Measurements from ENCODE around the gene SLC24A3. TPM values are rescaled to one million over a fixed set of nuclear protein-coding genes. Genes with fewer than 3 reads are reported as not detected.

Gene SLC24A3
- total RNA-seq, 1 donor from 2014 or later: 0.21 TPM

GRCh38 chr20:19349879-19350278 is 137.4 kb downstream of the SLC24A3 start:
- Histone ChIP-seq H3K4me1 (no peaks in the 10 kb centered on the region), H3K36me3 (no peaks in the 10 kb centered on the region), H3K27me3 (no peaks in the 10 kb centered on the region), H3F3A (ENCODE audit: low read depth) (no peaks in the 10 kb centered on the region), H3K4me3 (no peak overlapping the region), H4K20me1 (ENCODE audit: low read depth) (no peaks in the 10 kb centered on the region), H2AFZ (replicated peaks) (no peak overlapping the region), H3K9me3 (ENCODE audit: low read depth) (no peaks in the 10 kb centered on the region), H3K4me2 (no peak overlapping the region), H3K9ac (no peak overlapping the region), H3K79me2 (ENCODE audit: low read depth) (no peaks in the 10 kb centered on the region), H3K27ac (no peak overlapping the region)
- Mint-ChIP-seq H3K27me3 (ENCODE audit: insufficient read depth, low read depth) (peaks cover 2% of the 10 kb centered on the region), H3K4me3 (no peak overlapping the region), H3K27ac (no peak overlapping the region), H3K4me1 (no peaks in the 10 kb centered on the region), H3K36me3 (no peaks in the 10 kb centered on the region), H3K9me3 (no peaks in the 10 kb centered on the region)
- TF ChIP-seq, protein P1, sequence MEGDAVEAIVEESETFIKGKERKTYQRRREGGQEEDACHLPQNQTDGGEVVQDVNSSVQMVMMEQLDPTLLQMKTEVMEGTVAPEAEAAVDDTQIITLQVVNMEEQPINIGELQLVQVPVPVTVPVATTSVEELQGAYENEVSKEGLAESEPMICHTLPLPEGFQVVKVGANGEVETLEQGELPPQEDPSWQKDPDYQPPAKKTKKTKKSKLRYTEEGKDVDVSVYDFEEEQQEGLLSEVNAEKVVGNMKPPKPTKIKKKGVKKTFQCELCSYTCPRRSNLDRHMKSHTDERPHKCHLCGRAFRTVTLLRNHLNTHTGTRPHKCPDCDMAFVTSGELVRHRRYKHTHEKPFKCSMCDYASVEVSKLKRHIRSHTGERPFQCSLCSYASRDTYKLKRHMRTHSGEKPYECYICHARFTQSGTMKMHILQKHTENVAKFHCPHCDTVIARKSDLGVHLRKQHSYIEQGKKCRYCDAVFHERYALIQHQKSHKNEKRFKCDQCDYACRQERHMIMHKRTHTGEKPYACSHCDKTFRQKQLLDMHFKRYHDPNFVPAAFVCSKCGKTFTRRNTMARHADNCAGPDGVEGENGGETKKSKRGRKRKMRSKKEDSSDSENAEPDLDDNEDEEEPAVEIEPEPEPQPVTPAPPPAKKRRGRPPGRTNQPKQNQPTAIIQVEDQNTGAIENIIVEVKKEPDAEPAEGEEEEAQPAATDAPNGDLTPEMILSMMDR (IDR thresholded peaks at IDR 0.05): no peak
- TF ChIP-seq EZH2 (IDR thresholded peaks at IDR 0.05) (no peak), EZH2phosphoT487 (IDR thresholded peaks at IDR 0.05) (no peak)
- no peak for DNase-seq (ENCODE audit: low spot score)

- Histone ChIP-seq H3K27me3 (no peaks in the 10 kb centered on the region), H3K9me3 (ENCODE audit: low read depth) (no peaks in the 10 kb centered on the region), H3F3A (ENCODE audit: low read depth) (no peaks in the 10 kb centered on the region), H3K36me3 (no peaks in the 10 kb centered on the region), H4K20me1 (ENCODE audit: low read depth) (no peaks in the 10 kb centered on the region), H3K4me3 (no peak overlapping the region), H2AFZ (replicated peaks) (no peak overlapping the region), H3K4me1 (no peaks in the 10 kb centered on the region), H3K4me2 (no peak overlapping the region), H3K9ac (no peak overlapping the region), H3K79me2 (ENCODE audit: low read depth) (no peaks in the 10 kb centered on the region), H3K27ac (no peak overlapping the region)
- H3K27me3 Mint-ChIP-seq (ENCODE audit: insufficient read depth, low read depth): peaks cover 2% of the 10 kb centered on the region
- no peaks in the 10 kb centered on the region for H3K4me1 Mint-ChIP-seq
- no peak overlapping the region for H3K27ac Mint-ChIP-seq
- TF ChIP-seq, protein P1 (IDR thresholded peaks at IDR 0.05): peak; percentile 13
- no peak for TF ChIP-seq EZH2 (IDR thresholded peaks at IDR 0.05)
- no peak for DNase-seq (ENCODE audit: low spot score)
- no peaks in the 10 kb centered on the region for H3K9me3 Mint-ChIP-seq
- no peak overlapping the region for H3K4me3 Mint-ChIP-seq
- H3K36me3 Mint-ChIP-seq: no peaks in the 10 kb centered on the region
Measured at GRCh38 chr20:19351542-19351941, 139.1 kb downstream of the SLC24A3 start.

GRCh38 chr20:19354950-19355349 is 142.5 kb downstream of the SLC24A3 start:
- H3K27me3 ChIP-seq: no peaks in the 10 kb centered on the region
- no peaks in the 10 kb centered on the region for H3K36me3 ChIP-seq
- no peaks in the 10 kb centered on the region for H3F3A ChIP-seq (ENCODE audit: low read depth)
- Mint-ChIP-seq H3K4me1 (no peaks in the 10 kb centered on the region), H3K27me3 (ENCODE audit: insufficient read depth, low read depth) (peaks cover 2% of the 10 kb centered on the region), H3K9me3 (no peaks in the 10 kb centered on the region), H3K36me3 (no peaks in the 10 kb centered on the region), H3K4me3 (no peak overlapping the region), H3K27ac (no peak overlapping the region)
- no peak overlapping the region for H2AFZ ChIP-seq (replicated peaks)
- no peak for DNase-seq (ENCODE audit: low spot score)
- H3K4me1 ChIP-seq: no peaks in the 10 kb centered on the region
- H3K4me3 ChIP-seq: no peak overlapping the region
- no peak overlapping the region for H3K27ac ChIP-seq
- H4K20me1 ChIP-seq (ENCODE audit: low read depth): no peaks in the 10 kb centered on the region
- H3K9ac ChIP-seq: no peak overlapping the region
- no peak overlapping the region for H3K4me2 ChIP-seq
- TF ChIP-seq EZH2 (IDR thresholded peaks at IDR 0.05) (no peak), EZH2phosphoT487 (IDR thresholded peaks at IDR 0.05) (no peak)
- TF ChIP-seq, protein P1 (IDR thresholded peaks at IDR 0.05): no peak
- no peaks in the 10 kb centered on the region for H3K79me2 ChIP-seq (ENCODE audit: low read depth)
- no peaks in the 10 kb centered on the region for H3K9me3 ChIP-seq (ENCODE audit: low read depth)
